Mucosa of rectum (tissue), 2 donors: ENCODE results near the gene UGT8.

Experiments
- H3K27ac ChIP-seq, 2 donors: one replicate each; pipeline ENCODE4 v1.7.0; 2013; ENCODE audit warnings: inconsistent platforms in 2 of 2, low read depth in 2 of 2, low read length in 2 of 2
- H3K27me3 ChIP-seq, 2 donors: one replicate each; pipeline ENCODE4 v1.7.0; 2013; ENCODE audit warnings: low read length in 2 of 2; ENCODE audit not compliant: control insufficient read depth in 2 of 2, insufficient read depth in 2 of 2
- H3K36me3 ChIP-seq, 2 donors: one replicate each; pipeline ENCODE4 v1.7.0; 2013; ENCODE audit warnings: low read length in 2 of 2; ENCODE audit not compliant: control insufficient read depth in 2 of 2, insufficient read depth in 2 of 2
- H3K4me1 ChIP-seq, 2 donors: one replicate each; pipeline ENCODE4 v1.7.0; 2013; ENCODE audit warnings: low read length in 2 of 2, mild to moderate bottlenecking in 1 of 2; ENCODE audit not compliant: control insufficient read depth in 2 of 2, insufficient read depth in 2 of 2
- H3K4me3 ChIP-seq, 2 donors: one replicate each; pipeline ENCODE4 v1.7.0; 2013; ENCODE audit warnings: low read length in 2 of 2
- H3K9ac ChIP-seq, 2 donors: one replicate each; pipeline ENCODE4 v1.7.0; 2013; ENCODE audit warnings: low read length in 2 of 2, low read depth in 1 of 2, mild to moderate bottlenecking in 1 of 2
- H3K9me3 ChIP-seq, 2 donors: one replicate each; pipeline ENCODE4 v1.7.0; 2013; ENCODE audit warnings: low read length in 2 of 2; ENCODE audit not compliant: control insufficient read depth in 2 of 2
- donor health status: healthy.
- donor health status: Normal muscosa, but diverticular disease.

Gene UGT8

DNA sequence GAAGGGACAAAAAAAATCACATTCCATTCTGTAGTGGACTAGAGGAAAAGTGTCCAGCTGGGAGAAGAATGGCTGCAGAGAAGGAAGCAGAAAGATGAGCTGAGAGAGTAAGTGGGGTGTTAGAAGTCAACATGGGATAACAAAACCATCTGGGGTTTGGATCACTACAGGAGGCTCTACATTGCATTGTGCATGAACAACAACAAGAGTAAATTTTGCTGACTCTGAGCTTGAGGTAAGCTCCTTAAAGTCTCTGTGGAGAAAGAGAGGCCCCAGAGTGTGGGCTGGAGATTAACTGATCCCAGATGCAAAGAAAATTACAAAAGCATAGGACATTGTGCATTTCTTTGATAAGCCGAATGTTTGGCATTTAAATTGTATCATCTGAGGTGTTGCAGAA, 128.9 kb downstream of the UGT8 start:
- Histone ChIP-seq H3K27ac (no peak overlapping the region), H3K27me3 (no peaks in the 10 kb centered on the region), H3K4me1 (no peaks in the 10 kb centered on the region), H3K36me3 (no peaks in the 10 kb centered on the region), H3K9ac (no peak overlapping the region), H3K9me3 (no peaks in the 10 kb centered on the region), H3K4me3 (no peak overlapping the region)
